Natural killer cell (primary cell): ENCODE measurements around the gene G0S2. TPM values are rescaled to one million over a fixed set of nuclear protein-coding genes. Genes with fewer than 3 reads are reported as not detected.

Experiments used
- ATAC-seq, 3 donors: fragments of 150-1000 bp in 2 of 3; fragments of 200-7000 bp in 1 of 3; cut with Tn5 transposase; 1 replicate in 1 of 3; 2 replicates in 2 of 3; pipeline ENCODE4 v1.10.0; 2021; ENCODE audit warnings: mild to moderate bottlenecking in 2 of 3, moderate library complexity in 2 of 3
- DNase-seq, 2 donors: peaks; one replicate each; pipeline versions ENCODE4 v3.0.0 to v3.0.0-alpha.2; 2013 to 2021; ENCODE audit warnings: mixed read lengths in 1 of 2
- H3K27ac ChIP-seq: one replicate; pipeline ENCODE4 v1.5.1; 2013; ENCODE audit warnings: mild to moderate bottlenecking, low read length
- H3K27me3 ChIP-seq: one replicate; pipeline ENCODE4 v1.6.1; 2013; ENCODE audit warnings: low read length; ENCODE audit not compliant: control insufficient read depth, insufficient read depth
- H3K36me3 ChIP-seq: one replicate; pipeline ENCODE4 v1.6.1; 2013; ENCODE audit warnings: low read length; ENCODE audit not compliant: control insufficient read depth, insufficient read depth
- H3K4me1 ChIP-seq: one replicate; pipeline ENCODE4 v1.6.1; 2013; ENCODE audit warnings: low read length; ENCODE audit not compliant: control insufficient read depth, insufficient read depth
- H3K4me3 ChIP-seq: one replicate; pipeline ENCODE4 v1.5.1; 2013; ENCODE audit warnings: low read length
- H3K9me3 ChIP-seq: one replicate; pipeline ENCODE4 v1.6.1; 2013; ENCODE audit warnings: low read length; ENCODE audit not compliant: control insufficient read depth, insufficient read depth
- H3K27ac Mint-ChIP-seq, 2 donors: one replicate each; pipeline ENCODE4 v1.8.0; 2022; ENCODE audit warnings: mild to moderate bottlenecking in 2 of 2, mixed read lengths in 2 of 2, moderate library complexity in 1 of 2
- H3K27me3 Mint-ChIP-seq, 2 donors: one replicate each; pipeline ENCODE4 v1.8.0; 2022; ENCODE audit warnings: low read depth in 2 of 2, mixed read lengths in 2 of 2
- H3K36me3 Mint-ChIP-seq: one replicate; pipeline ENCODE4 v1.8.0; 2022; ENCODE audit warnings: mixed read lengths
- H3K4me1 Mint-ChIP-seq, 2 donors: one replicate each; pipeline ENCODE4 v1.8.0; 2022; ENCODE audit warnings: mixed read lengths in 2 of 2
- H3K4me3 Mint-ChIP-seq: one replicate; pipeline ENCODE4 v1.8.0; 2022; ENCODE audit warnings: mild to moderate bottlenecking, moderate library complexity, mixed read lengths
- H3K9me3 Mint-ChIP-seq, 2 donors: one replicate each; pipeline ENCODE4 v1.8.0; 2022; ENCODE audit warnings: mixed read lengths in 2 of 2
- WGBS: methylation state at CpG from one replicate; pipeline ENCODE4 v1.1.7; 2013; ENCODE audit warnings: missing lambda C conversion rate; ENCODE audit not compliant: insufficient coverage; 5-methylcytosine and 5-hydroxymethylcytosine counted together
- intact Hi-C: fragments of 100-400 bp; cut with micrococcal nuclease; formaldehyde crosslinking; loops from one replicate; pipeline ENCODE4 v1.14.2; 2022
- total RNA-seq, 4 donors: library from RNA; stranded (reverse); fragments of 120-200 nt in 1 of 4; gene quantifications; one replicate each; pipeline versions ENCODE4 v1.2.3 to v1.2.4, GENCODE V29; 2013 to 2022
- TF ChIP-seq, protein P1 (sequence below): fragments of 200-600 bp; IDR thresholded peaks from one replicate; pipeline ENCODE4 v1.8.0; 2022; ENCODE audit warnings: antibody characterized with exemption

G0S2 gene
- total RNA-seq, 3 donors from 2014 or later (not counting 1 experiment from before 2014, with no cell fraction given) = 15.3 to 132 (median 22.0) TPM

DNA sequence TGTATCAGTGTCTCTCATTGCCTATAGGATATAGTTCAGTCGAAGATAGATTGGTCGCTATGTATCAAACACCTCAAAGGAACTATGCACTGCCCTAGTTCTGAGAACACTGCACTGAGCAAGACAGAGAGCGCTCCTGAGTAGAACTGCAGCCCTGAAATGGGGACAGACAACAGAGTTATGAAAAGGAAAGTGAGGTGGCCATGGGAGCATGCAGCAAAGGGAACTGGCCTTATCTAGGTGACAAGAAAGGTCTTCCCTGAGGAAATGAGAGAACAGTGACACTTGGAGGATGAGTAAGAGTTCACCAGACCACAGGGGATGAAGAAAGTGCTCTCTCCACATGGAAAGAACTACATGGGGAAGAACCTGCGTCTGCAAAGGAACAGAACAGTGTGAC lies 7.5 kb upstream of the G0S2 start:
- H3K27ac ChIP-seq = no peak overlapping the region
- H3K27me3 Mint-ChIP-seq = peaks cover 1 to 10% of the 10 kb centered on the region in 2 donors
- no peak overlapping the region for H3K4me3 ChIP-seq
- no peaks in the 10 kb centered on the region for H3K27me3 ChIP-seq
- DNase-seq = no peak
- WGBS = 92% methylated on average over 4 of the region's 4 CpGs
- no peaks in the 10 kb centered on the region for H3K9me3 ChIP-seq
- intact Hi-C loops = no loop called here
- TF ChIP-seq, protein P1, sequence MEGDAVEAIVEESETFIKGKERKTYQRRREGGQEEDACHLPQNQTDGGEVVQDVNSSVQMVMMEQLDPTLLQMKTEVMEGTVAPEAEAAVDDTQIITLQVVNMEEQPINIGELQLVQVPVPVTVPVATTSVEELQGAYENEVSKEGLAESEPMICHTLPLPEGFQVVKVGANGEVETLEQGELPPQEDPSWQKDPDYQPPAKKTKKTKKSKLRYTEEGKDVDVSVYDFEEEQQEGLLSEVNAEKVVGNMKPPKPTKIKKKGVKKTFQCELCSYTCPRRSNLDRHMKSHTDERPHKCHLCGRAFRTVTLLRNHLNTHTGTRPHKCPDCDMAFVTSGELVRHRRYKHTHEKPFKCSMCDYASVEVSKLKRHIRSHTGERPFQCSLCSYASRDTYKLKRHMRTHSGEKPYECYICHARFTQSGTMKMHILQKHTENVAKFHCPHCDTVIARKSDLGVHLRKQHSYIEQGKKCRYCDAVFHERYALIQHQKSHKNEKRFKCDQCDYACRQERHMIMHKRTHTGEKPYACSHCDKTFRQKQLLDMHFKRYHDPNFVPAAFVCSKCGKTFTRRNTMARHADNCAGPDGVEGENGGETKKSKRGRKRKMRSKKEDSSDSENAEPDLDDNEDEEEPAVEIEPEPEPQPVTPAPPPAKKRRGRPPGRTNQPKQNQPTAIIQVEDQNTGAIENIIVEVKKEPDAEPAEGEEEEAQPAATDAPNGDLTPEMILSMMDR = no peak
- H3K36me3 Mint-ChIP-seq = no peaks in the 10 kb centered on the region
- no peak overlapping the region for H3K27ac Mint-ChIP-seq
- peaks cover under 1% of the 10 kb centered on the region for H3K4me1 ChIP-seq
- peaks cover 0 to 3% of the 10 kb centered on the region in 2 donors for H3K9me3 Mint-ChIP-seq
- peak in 1 of 3 donors; percentile 35 for ATAC-seq
- H3K36me3 ChIP-seq = no peaks in the 10 kb centered on the region
- H3K4me1 Mint-ChIP-seq = no peaks in the 10 kb centered on the region
- H3K4me3 Mint-ChIP-seq = no peak overlapping the region

DNA sequence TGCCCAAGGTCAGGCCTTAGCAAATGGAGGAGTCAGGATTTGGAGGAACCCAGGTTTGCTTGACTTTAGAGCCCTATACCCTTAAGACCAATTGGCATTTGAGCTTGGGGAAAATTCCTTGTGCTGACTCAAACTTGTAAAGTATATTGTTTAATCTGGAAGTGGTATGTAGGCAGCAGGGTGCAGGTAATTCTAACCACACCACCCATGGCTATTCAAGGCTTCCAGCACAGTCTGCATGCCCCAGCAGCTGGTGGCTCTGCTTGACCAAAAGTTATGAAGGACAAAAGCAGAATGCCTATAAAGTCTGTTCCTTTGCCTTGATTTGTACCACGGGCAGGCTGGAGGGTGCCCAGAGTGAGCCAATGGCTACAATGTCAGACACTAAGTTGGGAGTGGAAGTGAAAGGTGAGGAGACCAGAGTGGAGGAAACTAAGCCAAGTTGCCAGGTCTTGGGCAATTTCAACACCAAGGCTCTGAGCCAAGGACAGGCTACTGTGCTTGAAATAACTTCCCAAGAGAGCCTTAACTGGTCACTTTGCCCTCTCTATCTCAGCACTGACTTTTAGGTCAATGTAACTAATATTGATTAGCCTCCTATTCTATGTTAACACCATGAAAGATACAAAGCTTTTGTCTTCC lies 4.7 kb upstream of the G0S2 start:
- Mint-ChIP-seq H3K27ac (no peak overlapping the region), H3K36me3 (no peaks in the 10 kb centered on the region), H3K4me3 (no peak overlapping the region), H3K4me1 (peaks cover 16 to 23% of the 10 kb centered on the region in 2 donors), H3K27me3 (peaks cover 23 to 34% of the 10 kb centered on the region in 2 donors), H3K9me3 (peaks cover 0 to 3% of the 10 kb centered on the region in 2 donors)
- intact Hi-C loops = no loop called here
- DNase-seq (no peak), ATAC-seq (no peak)
- WGBS = 89% methylated on average over 1 of the region's 1 CpG
- Histone ChIP-seq H3K4me3 (no peak overlapping the region), H3K27me3 (peaks cover 2% of the 10 kb centered on the region), H3K27ac (no peak overlapping the region), H3K4me1 (peaks cover 19% of the 10 kb centered on the region), H3K36me3 (no peaks in the 10 kb centered on the region), H3K9me3 (no peaks in the 10 kb centered on the region)
- TF ChIP-seq, protein P1 = no peak

- intact Hi-C loops = no loop called here
- 25% methylated on average over 5 of the region's 5 CpGs for WGBS
- no peaks in the 10 kb centered on the region for H3K9me3 ChIP-seq
- no peaks in the 10 kb centered on the region for H3K36me3 Mint-ChIP-seq
- peak; percentile 59 to 71 (median 67) for ATAC-seq
- peaks cover 20 to 28% of the 10 kb centered on the region in 2 donors for H3K4me1 Mint-ChIP-seq
- H3K27ac ChIP-seq = no peak overlapping the region
- H3K9me3 Mint-ChIP-seq = peaks cover 0 to 3% of the 10 kb centered on the region in 2 donors
- H3K4me3 ChIP-seq = no peak overlapping the region
- H3K27me3 ChIP-seq = peaks cover 18% of the 10 kb centered on the region
- no peak overlapping the region for H3K4me3 Mint-ChIP-seq
- peaks cover 24% of the 10 kb centered on the region for H3K4me1 ChIP-seq
- H3K36me3 ChIP-seq = no peaks in the 10 kb centered on the region
- DNase-seq = peak in 1 of 2 donors; percentile 63
- TF ChIP-seq, protein P1 = no peak
- peaks cover 46 to 54% of the 10 kb centered on the region in 2 donors for H3K27me3 Mint-ChIP-seq
- H3K27ac Mint-ChIP-seq = peak overlapping the region; percentile 24 to 25
Measured at GRCh38 chr1:209672705-209673630, 2.2 kb upstream of the G0S2 start.
